ENCODE results near the gene LIN37.
"Not testable (repeated sequence)": the region's sequence is repeated elsewhere in the genome, so short reads cannot be mapped to it uniquely, and the experiment has no call there.

- not testable (repeated sequence) for TF ChIP-seq CTCF (conservative IDR thresholded peaks at IDR 0.05; ENCODE audit: low read depth, low read length); EZH2 (IDR thresholded peaks at IDR 0.05; ENCODE audit: borderline replicate concordance, low read depth, low read length, poor library complexity, severe bottlenecking)
Measured at GRCh38 chr19:35772362-35772761, 24.0 kb downstream of the LIN37 start.
